HS-27A (cell line): ENCODE measurements around the gene SIPA1L2.

Source experiments
- DNase-seq: peaks from one replicate; pipeline ENCODE4 v3.0.0-alpha.2; 2012; ENCODE audit warnings: low read depth, missing footprints

SIPA1L2 gene

DNA sequence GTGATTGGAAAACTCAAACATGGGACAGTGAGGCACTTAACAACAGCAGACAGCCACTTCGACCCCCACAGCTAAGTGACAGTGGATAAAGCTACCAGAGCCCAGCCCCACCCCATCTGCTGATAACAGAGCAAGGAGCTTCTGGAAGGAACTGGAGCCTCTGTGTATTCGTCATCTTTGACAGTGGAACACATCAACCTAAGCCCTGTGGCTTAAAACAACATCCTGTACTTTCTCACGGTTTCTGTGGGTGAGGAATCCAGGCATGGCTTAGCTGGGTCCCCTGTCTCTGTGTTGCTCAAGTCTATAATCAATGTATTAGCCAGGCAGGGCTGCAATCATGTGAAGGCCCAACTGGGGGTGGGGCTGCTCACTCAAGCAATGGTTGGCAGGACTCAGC lies 18.4 kb upstream of the SIPA1L2 start:
- no peak for DNase-seq

GRCh38 chr1:232644209-232644608 lies 14.3 kb upstream of the SIPA1L2 start:
- DNase-seq: no peak

- no peak for DNase-seq
Measured at GRCh38 chr1:232643251-232643650, 13.3 kb upstream of the SIPA1L2 start.

GRCh38 chr1:232641507-232641906 lies 11.6 kb upstream of the SIPA1L2 start:
- DNase-seq: no peak

- DNase-seq: no peak
Measured at GRCh38 chr1:232636799-232637198, 6.9 kb upstream of the SIPA1L2 start.

DNA sequence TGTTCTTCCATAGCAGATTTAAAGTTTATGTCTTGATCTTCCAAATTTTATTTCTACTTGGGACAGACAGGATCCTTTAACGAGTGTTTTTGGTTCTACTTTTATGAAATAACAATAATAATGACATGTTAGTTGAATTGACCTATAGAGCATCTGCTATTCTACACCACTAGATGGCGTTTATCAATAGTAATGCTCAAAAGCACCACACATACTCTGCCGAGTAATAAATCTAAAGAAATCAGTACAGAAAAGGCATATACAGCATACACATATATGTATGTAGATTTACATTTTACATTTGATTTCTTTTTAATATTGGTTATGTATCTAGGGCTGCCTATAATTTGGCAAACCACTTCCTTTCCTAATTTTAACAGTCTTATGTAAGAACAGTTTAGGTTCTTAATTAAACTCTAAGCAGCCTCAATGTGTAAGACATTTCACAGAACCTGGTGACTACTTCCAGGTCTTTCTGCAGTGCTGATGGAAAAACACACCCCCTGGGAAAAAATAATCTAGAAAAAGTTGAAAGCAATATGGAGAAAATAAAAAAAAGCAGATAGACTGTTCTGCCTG lies 5.9 kb upstream of the SIPA1L2 start:
- DNase-seq: no peak

DNA sequence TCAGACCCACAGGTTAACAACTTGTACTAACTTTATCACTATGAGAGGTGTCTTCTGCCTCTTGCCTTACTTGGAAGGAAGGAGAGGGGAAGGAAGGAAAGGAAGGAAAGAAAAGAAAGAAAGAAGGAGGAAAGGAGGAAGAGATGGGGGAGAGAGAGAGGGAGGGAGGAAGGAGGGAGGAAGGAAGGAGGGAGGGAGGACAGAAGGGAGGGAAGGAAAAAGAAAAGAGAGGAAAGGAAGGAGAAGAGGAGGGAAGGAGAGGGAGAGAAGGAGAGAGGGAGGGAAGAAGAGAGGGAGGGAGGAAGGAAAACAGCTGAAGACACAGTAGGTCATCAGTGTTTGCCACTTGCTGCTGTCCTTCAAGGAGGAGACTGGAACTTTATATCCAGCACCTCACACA lies 5.3 kb upstream of the SIPA1L2 start:
- no peak for DNase-seq

DNA sequence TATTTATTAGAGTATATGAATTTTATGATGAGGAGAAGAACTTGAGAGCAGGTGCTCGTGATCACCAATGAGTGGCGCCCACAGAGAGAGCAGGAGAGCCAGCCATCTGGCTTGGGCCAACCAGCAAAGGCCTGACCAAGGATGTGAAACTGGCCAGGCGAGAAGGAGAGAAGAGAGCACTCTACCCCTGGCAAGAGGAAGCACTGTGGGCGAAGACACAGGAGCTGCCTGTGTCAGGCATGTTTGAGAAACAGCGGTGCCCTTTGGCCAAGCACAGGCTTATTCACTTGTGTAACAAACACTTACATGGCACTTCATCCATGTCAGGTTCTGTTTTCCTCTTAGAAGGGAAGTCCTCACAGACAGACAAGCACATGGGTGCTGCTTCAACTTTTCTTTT lies 4.2 kb upstream of the SIPA1L2 start:
- DNase-seq: no peak

DNA sequence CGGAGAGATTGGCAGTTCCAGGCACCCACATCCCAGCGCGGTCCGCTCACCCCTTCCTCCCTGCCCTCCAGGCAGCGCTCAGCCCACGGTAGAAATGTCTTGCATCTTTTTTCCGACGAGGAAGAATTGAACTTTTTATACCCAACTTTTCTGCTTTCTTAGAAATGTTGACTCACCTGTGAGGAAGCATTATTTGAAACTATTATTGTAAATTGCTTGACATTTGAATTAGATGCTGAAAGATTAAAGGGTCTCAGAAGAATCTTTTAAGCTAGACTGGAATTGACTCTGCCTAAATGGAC lies 912 bp upstream of the SIPA1L2 start:
- DNase-seq: no peak

GRCh38 chr1:232629250-232630046 lies 485 bp downstream of the SIPA1L2 start:
- DNase-seq: no peak

GRCh38 chr1:232628335-232629249 lies 1.3 kb downstream of the SIPA1L2 start:
- no peak for DNase-seq

GRCh38 chr1:232627645-232628334 lies 2.1 kb downstream of the SIPA1L2 start:
- DNase-seq: no peak

DNA sequence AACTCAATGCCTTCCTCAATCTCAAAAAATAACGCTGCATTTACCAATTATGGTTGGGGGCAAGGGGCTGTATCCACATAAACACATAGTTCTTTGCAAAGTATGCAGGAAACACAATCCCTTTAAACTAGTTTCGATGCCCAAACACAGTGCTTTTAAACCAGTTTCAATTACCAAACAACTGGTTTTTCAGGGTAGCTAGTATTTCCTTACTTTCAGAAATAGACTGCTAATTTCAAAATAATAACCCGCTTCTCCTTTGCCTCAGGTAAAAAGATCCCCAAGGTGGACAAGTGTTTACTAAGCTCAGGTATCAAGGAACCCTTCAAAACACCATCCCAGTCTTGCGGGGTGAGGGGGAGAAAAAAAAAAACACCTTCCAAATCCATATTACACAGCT lies 2.8 kb downstream of the SIPA1L2 start:
- no peak for DNase-seq

DNA sequence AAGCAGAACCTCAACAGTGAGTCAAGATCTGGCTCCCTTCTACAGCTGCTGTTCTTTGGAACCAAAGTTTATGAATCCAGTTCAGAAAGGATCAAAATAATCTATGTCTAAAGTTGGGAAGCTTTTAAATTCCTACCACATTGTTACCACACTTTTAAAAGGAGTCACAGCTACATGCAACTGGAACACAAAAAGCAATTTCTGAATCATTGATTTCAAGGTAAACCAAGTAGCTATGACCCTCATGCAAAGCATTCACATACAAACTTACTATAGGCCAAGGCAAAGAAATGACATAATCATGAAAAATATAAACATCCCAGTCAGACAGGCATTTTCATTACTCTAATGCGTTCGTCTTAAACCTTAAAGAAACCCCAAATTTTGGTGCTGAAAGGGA lies 3.5 kb downstream of the SIPA1L2 start:
- no peak for DNase-seq

- no peak for DNase-seq
Measured at GRCh38 chr1:232625319-232625868, 4.5 kb downstream of the SIPA1L2 start.

GRCh38 chr1:232624546-232625281 lies 5.2 kb downstream of the SIPA1L2 start:
- no peak for DNase-seq

- DNase-seq: no peak
Measured at GRCh38 chr1:232622981-232623380, 7.0 kb downstream of the SIPA1L2 start.

DNA sequence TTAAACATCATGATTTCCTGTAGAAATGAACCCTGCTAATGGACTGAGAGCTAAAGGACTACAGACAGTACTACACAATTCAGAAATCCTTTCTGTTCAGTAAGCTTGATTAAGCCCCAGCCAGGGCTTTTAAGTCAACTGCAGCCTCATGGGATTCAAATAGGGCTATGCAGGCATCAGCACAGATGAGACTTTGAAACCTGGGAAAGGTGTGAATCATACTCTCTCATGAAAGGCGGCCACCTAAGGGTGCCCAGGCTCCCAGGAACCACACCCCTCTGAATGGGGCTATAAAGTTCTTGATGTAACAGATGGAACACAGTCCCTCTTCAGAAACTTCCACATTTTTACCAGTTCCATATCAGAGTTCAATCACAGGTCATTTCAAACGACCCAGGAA lies 7.6 kb downstream of the SIPA1L2 start:
- DNase-seq: no peak

GRCh38 chr1:232621050-232621449 lies 8.9 kb downstream of the SIPA1L2 start:
- no peak for DNase-seq

DNA sequence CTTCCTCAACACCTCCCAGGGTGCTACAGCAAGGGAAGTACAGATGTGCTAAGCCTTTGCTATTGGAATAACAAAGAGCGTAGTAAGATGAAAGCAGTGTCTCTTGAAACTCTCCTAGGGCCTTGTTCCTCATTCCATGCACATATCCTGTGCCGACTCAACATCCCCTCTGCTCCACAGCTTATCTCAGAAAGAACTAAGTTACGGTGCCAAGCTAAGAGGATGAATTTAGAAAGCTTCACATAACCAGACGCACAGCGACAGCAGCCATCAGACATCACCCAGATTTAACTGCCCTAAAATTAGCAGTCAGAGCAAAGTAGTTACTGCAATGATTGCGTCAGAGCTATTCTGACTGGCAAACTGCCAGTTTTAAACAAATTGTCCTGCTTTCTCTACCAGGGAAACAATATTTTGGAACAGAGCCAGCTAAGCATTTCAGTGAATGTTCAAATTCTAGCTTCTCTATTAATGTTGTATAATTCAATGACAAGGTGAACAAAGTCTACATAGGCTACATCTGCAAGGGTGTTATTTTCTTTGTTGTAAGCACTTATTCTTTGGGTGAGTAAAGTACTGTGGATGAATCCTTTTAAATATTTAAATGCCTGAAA lies 9.5 kb downstream of the SIPA1L2 start:
- no peak for DNase-seq

- no peak for DNase-seq
Measured at GRCh38 chr1:232617237-232617636, 12.7 kb downstream of the SIPA1L2 start.
